Stomach smooth muscle (tissue), 2 donors: ENCODE results near the gene ECI1.
A peak's percentile ranks its signal among the peaks of the same experiment; 100 is the strongest.
"Not testable (repeated sequence)": the region's sequence is repeated elsewhere in the genome, so short reads cannot be mapped to it uniquely, and the experiment has no call there.

Experiments
- H3K27ac ChIP-seq: one replicate; pipeline ENCODE4 v1.7.0; 2013; ENCODE audit warnings: mild to moderate bottlenecking, low read length, inconsistent platforms
- H3K27me3 ChIP-seq, 2 donors: one replicate each; pipeline ENCODE4 v1.7.0; 2013; ENCODE audit warnings: low read length in 2 of 2; ENCODE audit not compliant: insufficient read depth in 2 of 2, control insufficient read depth in 1 of 2
- H3K36me3 ChIP-seq, 2 donors: one replicate each; pipeline ENCODE4 v1.7.0; 2013; ENCODE audit warnings: low read length in 2 of 2; ENCODE audit not compliant: control insufficient read depth in 2 of 2, insufficient read depth in 2 of 2
- H3K4me1 ChIP-seq: one replicate; pipeline ENCODE4 v1.7.0; 2013; ENCODE audit warnings: low read length; ENCODE audit not compliant: control insufficient read depth, insufficient read depth
- H3K4me3 ChIP-seq, 2 donors: one replicate each; pipeline ENCODE4 v1.7.0; 2013; ENCODE audit warnings: low read length in 2 of 2
- H3K9ac ChIP-seq, 2 donors: one replicate each; pipeline ENCODE4 v1.7.0; 2013; ENCODE audit warnings: low read length in 2 of 2, mild to moderate bottlenecking in 1 of 2
- H3K9me3 ChIP-seq, 2 donors: one replicate each; pipeline ENCODE4 v1.7.0; 2013; ENCODE audit warnings: low read length in 2 of 2; ENCODE audit not compliant: control insufficient read depth in 2 of 2
- donor health status: healthy.
- donor health status: Pancreatic carcinoma.

Gene ECI1

GRCh38 chr16:2208772-2209171 lies 42.6 kb downstream of the ECI1 start:
- Histone ChIP-seq H3K4me1 (peaks cover 43% of the 10 kb centered on the region), H3K4me3 (no peak overlapping the region), H3K9me3 (no peaks in the 10 kb centered on the region), H3K27me3 (no peaks in the 10 kb centered on the region), H3K36me3 (peaks cover 12 to 15% of the 10 kb centered on the region in 2 donors), H3K9ac (no peak overlapping the region), H3K27ac (no peak overlapping the region)

GRCh38 chr16:2208308-2208707 lies 43.1 kb downstream of the ECI1 start:
- Histone ChIP-seq H3K36me3 (peaks cover 12 to 15% of the 10 kb centered on the region in 2 donors), H3K27me3 (no peaks in the 10 kb centered on the region), H3K9ac (no peak overlapping the region), H3K4me1 (peaks cover 38% of the 10 kb centered on the region), H3K4me3 (no peak overlapping the region), H3K9me3 (no peaks in the 10 kb centered on the region), H3K27ac (no peak overlapping the region)

- H3K4me1 ChIP-seq, result peaks cover 34% of the 10 kb centered on the region
- peaks cover 12 to 15% of the 10 kb centered on the region in 2 donors for H3K36me3 ChIP-seq
- no peak overlapping the region for H3K27ac ChIP-seq
Measured at GRCh38 chr16:2207872-2208271, 43.5 kb downstream of the ECI1 start.

GRCh38 chr16:2206780-2207433 lies 44.5 kb downstream of the ECI1 start:
- H3K27me3 ChIP-seq, result no peaks in the 10 kb centered on the region
- no peak overlapping the region for H3K9ac ChIP-seq
- H3K36me3 ChIP-seq, result peaks cover 12% of the 10 kb centered on the region in 2 donors
- H3K27ac ChIP-seq, result no peak overlapping the region
- no peaks in the 10 kb centered on the region for H3K9me3 ChIP-seq
- peaks cover 25% of the 10 kb centered on the region for H3K4me1 ChIP-seq
- H3K4me3 ChIP-seq, result no peak overlapping the region

More at GRCh38 chr16:2207872-2208271, 43.5 kb downstream of the ECI1 start:
- Histone ChIP-seq H3K9ac (no peak overlapping the region), H3K4me3 (no peak overlapping the region), H3K9me3 (no peaks in the 10 kb centered on the region), H3K27me3 (no peaks in the 10 kb centered on the region)

GRCh38 chr16:2206420-2206779 lies 45.0 kb downstream of the ECI1 start:
- Histone ChIP-seq H3K27ac (no peak overlapping the region), H3K27me3 (no peaks in the 10 kb centered on the region), H3K9ac (no peak overlapping the region), H3K36me3 (peaks cover 12% of the 10 kb centered on the region in 2 donors), H3K4me3 (peak overlapping the region; percentile 89 to 92), H3K4me1 (peaks cover 24% of the 10 kb centered on the region), H3K9me3 (no peaks in the 10 kb centered on the region)

GRCh38 chr16:2205967-2206313 lies 45.4 kb downstream of the ECI1 start:
- peak overlapping the region; percentile 89 to 92 for H3K4me3 ChIP-seq
- H3K9ac ChIP-seq, result peak overlapping the region; percentile 74 to 82
- H3K9me3 ChIP-seq, result no peaks in the 10 kb centered on the region
- no peaks in the 10 kb centered on the region for H3K27me3 ChIP-seq
- peaks cover 12% of the 10 kb centered on the region in 2 donors for H3K36me3 ChIP-seq
- peaks cover 24% of the 10 kb centered on the region for H3K4me1 ChIP-seq
- H3K27ac ChIP-seq, result peak overlapping the region; percentile 86

GRCh38 chr16:2205104-2205966 lies 46.1 kb downstream of the ECI1 start, which contains the start of gene MLST8:
TSS of gene MLST8 (plus strand) at chr16:2205454. CDS start at chr16:2206086, 632 bp downstream.
- Histone ChIP-seq H3K4me3 (peak within 1 kb of the TSS; percentile 89 to 92), H3K36me3 (peaks cover 12% of the 10 kb centered on the region in 2 donors), H3K27me3 (no peaks in the 10 kb centered on the region), H3K9me3 (no peaks in the 10 kb centered on the region), H3K9ac (peak within 1 kb of the TSS; percentile 82 to 94), H3K27ac (peak within 1 kb of the TSS; percentile 86), H3K4me1 (peaks cover 24% of the 10 kb centered on the region)

- H3K4me3 ChIP-seq, result peak overlapping the region; percentile 89 to 92
- H3K4me1 ChIP-seq, result peaks cover 20% of the 10 kb centered on the region
- H3K9ac ChIP-seq, result peak overlapping the region; percentile 82 to 85
- no peaks in the 10 kb centered on the region for H3K27me3 ChIP-seq
- H3K36me3 ChIP-seq, result peaks cover 12% of the 10 kb centered on the region in 2 donors
- peak overlapping the region; percentile 86 for H3K27ac ChIP-seq
- H3K9me3 ChIP-seq, result no peaks in the 10 kb centered on the region
Measured at GRCh38 chr16:2204416-2205103, 46.8 kb downstream of the ECI1 start.

- not testable (repeated sequence) for H3K27me3 ChIP-seq, H3K4me3 ChIP-seq, H3K27ac ChIP-seq, H3K9ac ChIP-seq, H3K9me3 ChIP-seq
- Histone ChIP-seq H3K36me3 (peaks cover 6 to 11% of the 10 kb centered on the region in 2 donors), H3K4me1 (peaks cover 20% of the 10 kb centered on the region)
Measured at GRCh38 chr16:2203119-2203688, 48.2 kb downstream of the ECI1 start.

- Histone ChIP-seq H3K36me3 (no peaks in the 10 kb centered on the region), H3K4me3 (no peak overlapping the region), H3K9ac (no peak overlapping the region), H3K9me3 (no peaks in the 10 kb centered on the region), H3K4me1 (peaks cover 18% of the 10 kb centered on the region), H3K27ac (no peak overlapping the region), H3K27me3 (peaks cover 15 to 23% of the 10 kb centered on the region in 2 donors)
Measured at GRCh38 chr16:2200313-2200712, 51.1 kb downstream of the ECI1 start.
